ENCODE results near the gene FKBP15. TPM values are rescaled to one million over a fixed set of nuclear protein-coding genes. Genes with fewer than 3 reads are reported as not detected.

The FKBP15 gene
- total RNA-seq, 1 donor from 2014 or later = 36.7 TPM

Other genes with a start within 250 kb of the FKBP15 start
- 0.24 TPM in 1 of 2 replicates, not detected in the other for gene ZNF883, start 209.1 kb downstream of the FKBP15 start, total RNA-seq
- gene ZFP37, start 164.6 kb downstream of the FKBP15 start, total RNA-seq = 0.30 and 0.33 TPM in 2 replicates
- gene SLC31A2, start 70.3 kb downstream of the FKBP15 start, total RNA-seq = 4.5 and 5.3 TPM in 2 replicates
- 18.6 and 20.0 TPM in 2 replicates for gene SLC31A1, start 267 bp upstream of the FKBP15 start, total RNA-seq
- gene CDC26, start 54.3 kb upstream of the FKBP15 start, total RNA-seq = 52.0 and 57.4 TPM in 2 replicates
- 63.6 and 64.6 TPM in 2 replicates for gene PRPF4, start 54.4 kb upstream of the FKBP15 start, total RNA-seq
- gene RNF183, start 82.1 kb upstream of the FKBP15 start, total RNA-seq = 0.12 TPM in 1 of 2 replicates, not detected in the other
- 2.2 and 2.7 TPM in 2 replicates for gene WDR31, start 119.0 kb upstream of the FKBP15 start, total RNA-seq
- 10.5 and 10.6 TPM in 2 replicates for gene BSPRY, start 128.3 kb upstream of the FKBP15 start, total RNA-seq
- gene HDHD3, start 155.7 kb upstream of the FKBP15 start, total RNA-seq = 16.5 and 17.8 TPM in 2 replicates
- 23.5 and 24.9 TPM in 2 replicates for gene ALAD, start 180.0 kb upstream of the FKBP15 start, total RNA-seq
- 81.4 and 84.4 TPM in 2 replicates for gene POLE3, start 189.4 kb upstream of the FKBP15 start, total RNA-seq
- gene C9orf43, start 189.5 kb upstream of the FKBP15 start, total RNA-seq = 0.51 and 0.52 TPM in 2 replicates
- 113 and 122 TPM in 2 replicates for gene RGS3, start 242.4 kb upstream of the FKBP15 start, total RNA-seq